PC-9 (cell line): ENCODE measurements around the gene SPACA1. TPM values are rescaled to one million over a fixed set of nuclear protein-coding genes. Genes with fewer than 3 reads are reported as not detected.

ENCODE experiments used
- BruUV-seq: library from RNA; stranded (reverse); fragments of 400-500 nt; replicated peaks from 2 replicates; lab custom pipeline; 2021; lab: Mats Ljungman, UMichigan
- CTCF ChIA-PET: fragments of 300-600 bp; sonication (Branson Sonifier 250); formaldehyde crosslinking; loops from one replicate; lab custom pipeline; 2022; ENCODE audit warnings: antibody characterized with exemption; lab: Charles Lee
- POLR2A ChIA-PET: fragments of 300-600 bp; sonication (Branson Sonifier 250); formaldehyde crosslinking; loops from one replicate; lab custom pipeline; 2022; ENCODE audit warnings: antibody characterized with exemption; ENCODE audit not compliant: unreplicated experiment; lab: Charles Lee
- DNase-seq, 2 experiments: peaks; one replicate each; pipeline versions ENCODE4 v3.0.0 to v3.0.0-alpha.2; 2015 to 2022; ENCODE audit warnings: mixed read lengths in 1 of 2
- H2AFZ ChIP-seq: fragments of 200-600 bp; sonication (generic); 2 replicates; pipeline ENCODE4 v1.8.1; 2017; ENCODE audit warnings: antibody characterized with exemption
- H3F3A ChIP-seq: fragments of 200-600 bp; sonication (generic); 2 replicates; pipeline ENCODE4 v1.8.1; 2017; ENCODE audit warnings: antibody characterized with exemption, mild to moderate bottlenecking, low read depth; ENCODE audit not compliant: insufficient read depth
- H3K27ac ChIP-seq: fragments of 200-600 bp; sonication (generic); 2 replicates; pipeline ENCODE4 v1.6.1; 2016; ENCODE audit warnings: mixed run types
- H3K27me3 ChIP-seq: fragments of 200-600 bp; sonication (generic); 2 replicates; pipeline ENCODE4 v1.6.1; 2016; ENCODE audit warnings: low read depth, mixed run types; ENCODE audit not compliant: insufficient read depth
- H3K36me3 ChIP-seq: fragments of 200-600 bp; sonication (generic); 2 replicates; pipeline ENCODE4 v1.6.1; 2016; ENCODE audit warnings: low read depth, mixed run types
- H3K4me1 ChIP-seq: fragments of 200-600 bp; sonication (generic); replicated peaks from 2 replicates; pipeline ENCODE4 v1.6.1; 2016; ENCODE audit warnings: mixed run types; ENCODE audit not compliant: insufficient read depth
- H3K4me2 ChIP-seq: fragments of 200-600 bp; sonication (generic); 2 replicates; pipeline ENCODE4 v1.6.1; 2017; ENCODE audit warnings: mixed run types
- H3K4me3 ChIP-seq: fragments of 200-600 bp; sonication (generic); 2 replicates; pipeline ENCODE4 v1.6.1; 2016; ENCODE audit warnings: mixed run types
- H3K79me2 ChIP-seq: fragments of 200-600 bp; sonication (generic); 2 replicates; pipeline ENCODE4 v1.6.1; 2017; ENCODE audit warnings: low read depth, mixed run types
- H3K9me2 ChIP-seq: fragments of 200-600 bp; sonication (generic); 2 replicates; pipeline ENCODE4 v1.8.1; 2017; ENCODE audit warnings: mild to moderate bottlenecking; ENCODE audit not compliant: insufficient read depth
- H3K9me3 ChIP-seq: fragments of 200-600 bp; sonication (generic); 2 replicates; pipeline ENCODE4 v1.8.1; 2016; ENCODE audit warnings: low read depth; ENCODE audit not compliant: insufficient read depth
- H4K20me1 ChIP-seq: fragments of 200-600 bp; sonication (generic); 2 replicates; pipeline ENCODE4 v1.8.1; 2017; ENCODE audit not compliant: insufficient read depth
- CTCF ChIP-seq: fragments of 200-600 bp; sonication (generic); conservative IDR thresholded peaks from 2 replicates; pipeline ENCODE4 v1.6.1; 2017; ENCODE audit warnings: mixed run types, antibody characterized with exemption, mild to moderate bottlenecking, moderate library complexity
- EZH2 ChIP-seq: fragments of 200-600 bp; sonication (generic); IDR thresholded peaks from 2 replicates; pipeline ENCODE4 v1.8.0; 2017; ENCODE audit warnings: antibody characterized with exemption, low read depth
- intact Hi-C: fragments of 100-400 bp; cut with micrococcal nuclease; formaldehyde crosslinking; loops from one replicate; pipeline ENCODE4 v1.10.0; 2022; ENCODE audit not compliant: unreplicated experiment
- total RNA-seq: library from RNA; stranded (reverse); gene quantifications from 2 replicates; pipeline ENCODE4 v1.2.3, GENCODE V29; 2021

SPACA1 gene
- total RNA-seq, 1 experiment from 2014 or later, result not detected

- DNase-seq, result no peak
- H3K27ac ChIP-seq, result no peak overlapping the region
- H2AFZ ChIP-seq, result no peak overlapping the region
- H3K79me2 ChIP-seq, result no peaks in the 10 kb centered on the region
- H3K9me3 ChIP-seq, result no peaks in the 10 kb centered on the region
- H3K9me2 ChIP-seq, result no peaks in the 10 kb centered on the region
- intact Hi-C loops, result no loop called here
- H3K36me3 ChIP-seq, result no peaks in the 10 kb centered on the region
- H3K4me3 ChIP-seq, result no peak overlapping the region
- CTCF ChIA-PET, result no interaction called here
- no peak overlapping the region for H3K4me2 ChIP-seq
- H4K20me1 ChIP-seq, result no peaks in the 10 kb centered on the region
- BruUV-seq, result no TSS peak
- TF ChIP-seq EZH2, result no peak
- no peak for TF ChIP-seq CTCF
- no peaks in the 10 kb centered on the region for H3K27me3 ChIP-seq
- POLR2A ChIA-PET, result no interaction called here
- H3F3A ChIP-seq, result no peaks in the 10 kb centered on the region
- no peaks in the 10 kb centered on the region for H3K4me1 ChIP-seq
Measured at GRCh38 chr6:88045521-88046136, 2.0 kb upstream of the SPACA1 start.

- Histone ChIP-seq H3K36me3 (no peaks in the 10 kb centered on the region), H2AFZ (no peak overlapping the region), H3K9me3 (no peaks in the 10 kb centered on the region), H3K27ac (no peak overlapping the region), H3K4me1 (no peaks in the 10 kb centered on the region), H3K4me3 (no peak overlapping the region), H3K27me3 (peaks cover 5% of the 10 kb centered on the region; the same call in 1 of the 2 replicates), H4K20me1 (no peaks in the 10 kb centered on the region), H3K9me2 (no peaks in the 10 kb centered on the region), H3F3A (no peaks in the 10 kb centered on the region), H3K79me2 (no peaks in the 10 kb centered on the region), H3K4me2 (no peak overlapping the region)
- no peak for TF ChIP-seq CTCF
- TF ChIP-seq EZH2, result no peak
- BruUV-seq, result no TSS peak
- intact Hi-C loops, result no loop called here
- DNase-seq, result no peak
- ChIA-PET POLR2A (no interaction called here), CTCF (no interaction called here)
Measured at GRCh38 chr6:88048578-88048977, 937 bp downstream of the SPACA1 start.

DNA sequence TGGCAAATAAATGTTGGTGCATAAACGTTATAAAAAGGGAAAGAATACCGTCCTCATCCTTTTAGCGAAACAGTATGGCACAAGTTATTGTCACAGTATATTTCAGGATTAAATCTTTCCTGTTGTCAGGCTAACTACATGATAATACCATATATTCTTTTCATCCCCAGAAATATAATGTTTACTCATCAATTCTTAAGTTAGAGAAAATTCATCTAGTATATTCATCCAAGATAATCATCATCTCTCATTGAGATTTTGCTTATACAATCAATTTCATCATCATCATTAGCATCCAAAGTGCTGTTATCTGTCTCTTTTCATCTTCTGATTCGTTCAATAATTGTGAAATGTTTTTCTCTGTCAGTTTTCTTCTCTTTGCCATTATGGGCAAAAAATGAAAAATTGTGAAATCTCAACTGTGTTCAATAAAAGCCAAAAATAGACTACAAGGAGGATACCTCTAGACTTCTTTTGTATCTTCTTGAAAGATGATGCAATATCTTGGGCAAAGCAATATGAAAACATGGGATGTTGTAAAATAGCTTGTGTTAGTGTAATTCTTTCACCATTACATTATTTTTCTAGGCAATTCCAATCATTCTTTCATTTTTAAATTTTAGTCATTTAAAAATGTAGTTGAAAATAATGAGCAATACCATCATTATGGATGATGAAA is 2.6 kb downstream of the SPACA1 start:
- Histone ChIP-seq H3F3A (no peaks in the 10 kb centered on the region), H3K4me1 (no peaks in the 10 kb centered on the region), H3K9me2 (no peaks in the 10 kb centered on the region), H4K20me1 (no peaks in the 10 kb centered on the region), H3K9me3 (no peaks in the 10 kb centered on the region), H3K79me2 (no peaks in the 10 kb centered on the region), H3K27me3 (peaks cover 5% of the 10 kb centered on the region; the same call in 1 of the 2 replicates), H2AFZ (no peak overlapping the region), H3K27ac (no peak overlapping the region), H3K36me3 (no peaks in the 10 kb centered on the region), H3K4me3 (no peak overlapping the region), H3K4me2 (no peak overlapping the region)
- CTCF ChIA-PET, result no interaction called here
- TF ChIP-seq EZH2 (no peak), CTCF (no peak)
- intact Hi-C loops, result no loop called here
- POLR2A ChIA-PET, result no interaction called here
- no peak for DNase-seq
- no TSS peak for BruUV-seq
